HG03354 (cell line): ENCODE measurements around the gene NSRP1.
"Not testable (repeated sequence)": the region's sequence is repeated elsewhere in the genome, so short reads cannot be mapped to it uniquely, and the experiment has no call there.

ENCODE experiments used
- ATAC-seq: cut with Tn5 transposase; IDR thresholded peaks from one replicate; pipeline ENCODE4 v1.9.1; 2021; ENCODE audit warnings: mild to moderate bottlenecking; ENCODE audit not compliant: unreplicated experiment, poor library complexity, severe bottlenecking

The NSRP1 gene

GRCh38 chr17:30116661-30117551 is at the start of gene NSRP1:
TSS of gene NSRP1 (plus strand) at chr17:30116816. CDS start at chr17:30116844, 28 bp downstream.
- peak; percentile 88 for ATAC-seq

- no peak for ATAC-seq
Observed at GRCh38 chr17:30068465-30068864, 48.2 kb upstream of the NSRP1 start.

GRCh38 chr17:30074254-30074653 is 42.4 kb upstream of the NSRP1 start:
- ATAC-seq: no peak

- no peak for ATAC-seq
Observed at GRCh38 chr17:30074730-30075129, 41.9 kb upstream of the NSRP1 start.

GRCh38 chr17:30082773-30083172 is 33.8 kb upstream of the NSRP1 start:
- ATAC-seq: no peak

GRCh38 chr17:30084788-30085187 is 31.8 kb upstream of the NSRP1 start:
- ATAC-seq: no peak

GRCh38 chr17:30086896-30087295 is 29.7 kb upstream of the NSRP1 start:
- no peak for ATAC-seq

- not testable (repeated sequence) for ATAC-seq
Observed at GRCh38 chr17:30087431-30087830, 29.2 kb upstream of the NSRP1 start.

- no peak for ATAC-seq
Observed at GRCh38 chr17:30091121-30091670, 25.4 kb upstream of the NSRP1 start.

GRCh38 chr17:30091771-30092170 is 24.8 kb upstream of the NSRP1 start:
- ATAC-seq: no peak

- ATAC-seq: no peak
Observed at GRCh38 chr17:30092886-30093285, 23.7 kb upstream of the NSRP1 start.

GRCh38 chr17:30093463-30094147 is 23.0 kb upstream of the NSRP1 start:
- ATAC-seq: no peak

GRCh38 chr17:30095507-30096244 is 20.9 kb upstream of the NSRP1 start:
- ATAC-seq: no peak

- no peak for ATAC-seq
Observed at GRCh38 chr17:30101686-30102390, 14.8 kb upstream of the NSRP1 start.

GRCh38 chr17:30103921-30104320 is 12.7 kb upstream of the NSRP1 start:
- ATAC-seq: no peak

GRCh38 chr17:30104575-30105339 is 11.9 kb upstream of the NSRP1 start:
- ATAC-seq: no peak

GRCh38 chr17:30112794-30113193 is 3.8 kb upstream of the NSRP1 start:
- no peak for ATAC-seq

- no peak for ATAC-seq
Observed at GRCh38 chr17:30113213-30113612, 3.4 kb upstream of the NSRP1 start.

- ATAC-seq: peak; percentile 14
Observed at GRCh38 chr17:30116345-30116660, 313 bp upstream of the NSRP1 start.
